ENCODE measurements around the gene RUNX1. TPM values are rescaled to one million over a fixed set of nuclear protein-coding genes. Genes with fewer than 3 reads are reported as not detected.

The RUNX1 gene
- total and polyA plus RNA-seq, 10 of the 15 experiments (the other 5 are each of a cell fraction or from before 2014, with no cell fraction given), result 0.90 to 15.2 (median 4.1) TPM

GRCh38 chr21:34790341-34790740, 258.8 kb downstream of the RUNX1 start:
- H3K27me3 ChIP-seq (replicated peaks in 1 of 2; ENCODE audit: control insufficient read depth in 2 of 2, insufficient read depth in 2 of 2, low read length in 1 of 2), result no peaks in the 10 kb centered on the region; a peak in 1 of 4 replicates
- no peak for ATAC-seq
- 93% methylated on average over 6 of the region's 6 CpGs for WGBS (ENCODE audit: insufficient coverage, insufficient replicate concordance, low lambda C conversion rate, missing lambda C conversion rate)
- no peak for DNase-seq (ENCODE audit: low read depth, low spot score)
- no peaks in the 10 kb centered on the region for H3K9me3 ChIP-seq (replicated peaks; ENCODE audit: control insufficient read depth, insufficient read depth, low read length)
- H3K27ac ChIP-seq (ENCODE audit: control insufficient read depth, insufficient read depth), result no peak overlapping the region
- intact Hi-C loops (cut with micrococcal nuclease; ENCODE audit: unreplicated experiment), result no loop called here
- ChIA-PET POLR2A (no interaction called here), RAD21 (ENCODE audit: unreplicated experiment) (no interaction called here), SMC1A (ENCODE audit: uncharacterized antibody, unreplicated experiment) (no interaction called here), CTCF (interaction anchor here (0.8 kb wide), 1 partner anchor 10 kb away, joined by 3 read pairs; no protein-coding TSS in a partner anchor)
- no peak overlapping the region for H3K9ac ChIP-seq (ENCODE audit: control insufficient read depth, insufficient read depth, low read length)
- BruUV-seq (replicated peaks), result no TSS peak
- no peaks in the 10 kb centered on the region for H3K79me2 ChIP-seq (ENCODE audit: control insufficient read depth, insufficient read depth, low read length)
- H2AFZ ChIP-seq (ENCODE audit: control insufficient read depth, low read depth, low read length), result no peak overlapping the region
- FAIRE-seq, result no peak
- TF ChIP-seq CBX3 (IDR thresholded peaks at IDR 0.05; ENCODE audit: borderline replicate concordance, low read depth), result no peak
- TF ChIP-seq IRF5 (IDR thresholded peaks at IDR 0.05; ENCODE audit: borderline replicate concordance), result no peak
- no peak for TF ChIP-seq PKNOX1 (IDR thresholded peaks at IDR 0.05)
- TF ChIP-seq FOXK2 (IDR thresholded peaks at IDR 0.05), result no peak
- TF ChIP-seq SUPT20H (IDR thresholded peaks at IDR 0.05; ENCODE audit: borderline replicate concordance, control insufficient read depth, low read depth, low read length), result no peak
- no peak for TF ChIP-seq SMC3 (IDR thresholded peaks at IDR 0.05; ENCODE audit: borderline replicate concordance, low read length)
- TF ChIP-seq RELB (IDR thresholded peaks at IDR 0.05; ENCODE audit: low read depth), result no peak
- no peak for TF ChIP-seq CREB1 (IDR thresholded peaks at IDR 0.05; ENCODE audit: low read depth)
- TF ChIP-seq KAT2A (conservative IDR thresholded peaks at IDR 0.05; ENCODE audit: control insufficient read depth, low read depth, low read length), result no peak
- TF ChIP-seq ZBTB33 (IDR thresholded peaks at IDR 0.05), result no peak
- TF ChIP-seq HDAC6 (IDR thresholded peaks at IDR 0.05; ENCODE audit: unreplicated experiment), result no peak
- no peak for TF ChIP-seq IKZF2 (IDR thresholded peaks at IDR 0.05)
- TF ChIP-seq EP300 (IDR thresholded peaks at IDR 0.05; ENCODE audit: borderline replicate concordance in 1 of 2, control insufficient read depth in 1 of 2, low read depth in 2 of 2, low read length in 2 of 2), result no peak
- no peaks in the 10 kb centered on the region for H4K20me1 ChIP-seq (ENCODE audit: control insufficient read depth, insufficient read depth)
- no peak overlapping the region for H3K4me2 ChIP-seq (ENCODE audit: control insufficient read depth, insufficient read depth)
- H3K36me3 ChIP-seq (ENCODE audit: control insufficient read depth in 2 of 2, insufficient read depth in 2 of 2, low read length in 1 of 2), result no peaks in the 10 kb centered on the region; a peak in 1 of 4 replicates
- no peaks in the 10 kb centered on the region for H3K4me1 ChIP-seq (ENCODE audit: control insufficient read depth, insufficient read depth, low read length)
- no peak overlapping the region for H3K4me3 ChIP-seq
- in situ Hi-C loops (cut with MboI), result no loop called here

Measured in GM12878 (cell line).